ENCODE data around the gene PIK3C2B. TPM values are rescaled to one million over a fixed set of nuclear protein-coding genes. Genes with fewer than 3 reads are reported as not detected.

PIK3C2B gene
- total RNA-seq, 1 donor from 2014 or later = 62.2 TPM

DNA sequence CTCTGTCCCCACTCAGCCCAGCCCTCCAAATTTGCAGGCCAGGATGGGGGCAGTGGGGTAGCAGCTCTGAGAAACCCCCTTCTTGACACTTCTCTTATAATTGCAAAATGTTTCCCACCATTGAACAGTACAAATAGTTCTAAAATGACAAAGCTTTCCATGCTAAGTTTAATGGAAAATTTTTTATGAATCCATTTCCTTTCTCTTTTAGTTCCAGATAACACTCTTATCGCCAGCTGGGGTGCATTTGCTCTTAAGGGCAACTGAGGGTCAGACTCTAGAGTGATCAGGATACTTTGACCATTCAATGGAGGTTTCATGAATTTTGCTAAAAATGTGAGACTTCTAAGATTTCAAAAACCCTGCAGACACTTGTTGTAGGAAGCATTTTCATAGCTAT, 29.9 kb downstream of the PIK3C2B start:
- peaks cover 11% of the 10 kb centered on the region for H3K36me3 Mint-ChIP-seq (ENCODE audit: insufficient read depth)
- TF ChIP-seq, protein P1, sequence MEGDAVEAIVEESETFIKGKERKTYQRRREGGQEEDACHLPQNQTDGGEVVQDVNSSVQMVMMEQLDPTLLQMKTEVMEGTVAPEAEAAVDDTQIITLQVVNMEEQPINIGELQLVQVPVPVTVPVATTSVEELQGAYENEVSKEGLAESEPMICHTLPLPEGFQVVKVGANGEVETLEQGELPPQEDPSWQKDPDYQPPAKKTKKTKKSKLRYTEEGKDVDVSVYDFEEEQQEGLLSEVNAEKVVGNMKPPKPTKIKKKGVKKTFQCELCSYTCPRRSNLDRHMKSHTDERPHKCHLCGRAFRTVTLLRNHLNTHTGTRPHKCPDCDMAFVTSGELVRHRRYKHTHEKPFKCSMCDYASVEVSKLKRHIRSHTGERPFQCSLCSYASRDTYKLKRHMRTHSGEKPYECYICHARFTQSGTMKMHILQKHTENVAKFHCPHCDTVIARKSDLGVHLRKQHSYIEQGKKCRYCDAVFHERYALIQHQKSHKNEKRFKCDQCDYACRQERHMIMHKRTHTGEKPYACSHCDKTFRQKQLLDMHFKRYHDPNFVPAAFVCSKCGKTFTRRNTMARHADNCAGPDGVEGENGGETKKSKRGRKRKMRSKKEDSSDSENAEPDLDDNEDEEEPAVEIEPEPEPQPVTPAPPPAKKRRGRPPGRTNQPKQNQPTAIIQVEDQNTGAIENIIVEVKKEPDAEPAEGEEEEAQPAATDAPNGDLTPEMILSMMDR (IDR thresholded peaks at IDR 0.05; ENCODE audit: unreplicated experiment) = no peak
- H3K4me1 Mint-ChIP-seq (ENCODE audit: low read depth) = no peaks in the 10 kb centered on the region
- no peak for DNase-seq (ENCODE audit: low spot score, unreplicated experiment)
- H3K4me3 Mint-ChIP-seq (ENCODE audit: low read depth) = no peak overlapping the region
- H3K9me3 Mint-ChIP-seq (ENCODE audit: low read depth) = no peaks in the 10 kb centered on the region
- no peaks in the 10 kb centered on the region for H3K27me3 Mint-ChIP-seq
- H3K27ac Mint-ChIP-seq = no peak overlapping the region

DNA sequence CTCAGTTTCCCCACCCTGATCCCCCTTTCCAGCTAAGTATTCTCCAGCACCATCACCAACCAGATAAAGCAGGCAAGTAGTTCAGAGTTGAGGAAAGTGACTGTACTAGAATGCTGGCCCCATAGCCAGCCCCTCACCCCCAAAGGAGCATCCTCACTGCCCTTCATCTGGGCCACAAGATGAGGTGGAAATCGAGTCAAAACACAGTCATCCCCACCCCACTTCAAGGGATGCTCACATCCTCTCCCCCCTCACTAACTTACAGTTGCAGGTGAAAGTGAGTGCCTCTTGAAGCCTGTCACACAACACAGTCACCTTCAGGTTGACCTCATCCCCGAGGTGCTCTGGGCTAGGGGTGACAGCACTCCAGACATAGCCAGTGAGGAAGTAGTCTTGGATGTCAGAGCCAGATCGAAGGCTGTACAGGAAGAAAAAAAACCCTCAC, 30.4 kb downstream of the PIK3C2B start:
- Mint-ChIP-seq H3K4me3 (ENCODE audit: low read depth) (no peak overlapping the region), H3K27ac (no peak overlapping the region), H3K4me1 (ENCODE audit: low read depth) (no peaks in the 10 kb centered on the region), H3K9me3 (ENCODE audit: low read depth) (no peaks in the 10 kb centered on the region), H3K27me3 (no peaks in the 10 kb centered on the region), H3K36me3 (ENCODE audit: insufficient read depth) (peaks cover 14% of the 10 kb centered on the region)
- no peak for DNase-seq (ENCODE audit: low spot score, unreplicated experiment)
- TF ChIP-seq, protein P1 (IDR thresholded peaks at IDR 0.05; ENCODE audit: unreplicated experiment) = no peak

DNA sequence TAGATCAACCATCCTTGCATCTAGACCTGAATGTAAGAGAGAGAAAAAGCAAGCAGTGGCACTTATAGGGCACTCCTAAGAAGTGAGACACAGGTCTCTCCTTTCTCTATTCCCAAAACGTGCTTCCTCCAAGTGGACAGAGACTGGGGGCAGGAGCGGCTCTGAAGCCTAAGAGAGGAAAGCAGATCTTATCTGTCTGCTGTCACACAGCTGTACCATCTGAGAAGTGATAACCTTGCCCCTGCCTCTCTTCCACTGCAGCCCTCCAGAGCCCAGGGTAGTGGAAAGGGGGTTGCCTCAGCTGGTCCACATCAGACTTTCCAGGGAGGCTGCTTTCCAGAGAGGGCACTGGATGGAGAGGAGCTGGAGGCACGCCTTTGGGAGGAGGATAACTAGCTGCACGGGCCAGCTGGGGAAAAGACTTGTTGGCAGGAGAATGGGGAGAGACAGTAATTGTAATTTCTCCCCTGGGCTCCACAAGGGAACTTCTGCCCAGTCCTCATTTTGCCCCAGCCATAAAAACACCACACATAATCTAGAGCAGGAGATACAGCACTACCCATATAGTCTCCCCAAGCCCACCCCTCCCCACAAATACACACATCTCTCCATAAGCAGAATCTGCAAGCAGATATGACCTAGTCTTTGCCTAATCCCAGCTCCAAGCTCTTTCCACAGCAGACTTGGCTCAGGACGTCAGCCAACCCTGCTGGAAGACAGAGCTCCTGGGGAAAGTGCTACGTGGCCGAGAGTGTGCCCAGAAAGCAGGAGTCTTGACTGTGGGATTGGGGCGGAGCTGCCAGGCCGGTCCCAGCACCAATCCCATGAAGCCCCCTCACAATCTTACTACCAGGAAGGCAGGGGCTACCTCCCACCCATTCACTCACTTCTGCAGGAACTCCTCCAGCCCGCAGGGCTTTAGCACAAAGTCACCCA, 31.2 kb downstream of the PIK3C2B start:
- H3K36me3 Mint-ChIP-seq (ENCODE audit: insufficient read depth) = peaks cover 16% of the 10 kb centered on the region
- no peak overlapping the region for H3K27ac Mint-ChIP-seq

DNA sequence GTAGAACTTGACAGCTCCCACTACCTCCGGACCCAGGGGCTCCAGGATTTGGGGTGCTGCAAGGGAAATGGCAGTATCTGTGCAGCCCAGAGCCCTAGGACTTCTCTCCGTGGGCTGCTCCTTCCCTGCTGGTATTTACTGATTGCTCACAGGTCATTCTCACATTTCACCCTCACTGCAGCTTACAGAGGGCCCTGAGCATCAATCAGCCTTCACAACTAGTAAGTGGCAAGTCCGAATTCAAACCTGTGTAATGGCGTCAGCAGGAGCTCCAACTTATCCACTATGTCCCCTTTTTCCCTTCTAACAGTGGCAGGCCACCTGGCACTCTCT, 32.4 kb downstream of the PIK3C2B start:
- H3K4me1 Mint-ChIP-seq (ENCODE audit: low read depth) = no peaks in the 10 kb centered on the region
- TF ChIP-seq, protein P1 (IDR thresholded peaks at IDR 0.05; ENCODE audit: unreplicated experiment) = no peak
- no peak for DNase-seq (ENCODE audit: low spot score, unreplicated experiment)
- peaks cover 19% of the 10 kb centered on the region for H3K36me3 Mint-ChIP-seq (ENCODE audit: insufficient read depth)
- H3K4me3 Mint-ChIP-seq (ENCODE audit: low read depth) = no peak overlapping the region
- no peaks in the 10 kb centered on the region for H3K27me3 Mint-ChIP-seq
- H3K9me3 Mint-ChIP-seq (ENCODE audit: low read depth) = no peaks in the 10 kb centered on the region
- no peak overlapping the region for H3K27ac Mint-ChIP-seq

More for the DNA sequence above, 31.2 kb downstream of the PIK3C2B start:
- Mint-ChIP-seq H3K4me3 (ENCODE audit: low read depth) (no peak overlapping the region), H3K4me1 (ENCODE audit: low read depth) (no peaks in the 10 kb centered on the region), H3K9me3 (ENCODE audit: low read depth) (no peaks in the 10 kb centered on the region), H3K27me3 (no peaks in the 10 kb centered on the region)
- no peak for DNase-seq (ENCODE audit: low spot score, unreplicated experiment)
- TF ChIP-seq, protein P1 (IDR thresholded peaks at IDR 0.05; ENCODE audit: unreplicated experiment) = no peak

DNA sequence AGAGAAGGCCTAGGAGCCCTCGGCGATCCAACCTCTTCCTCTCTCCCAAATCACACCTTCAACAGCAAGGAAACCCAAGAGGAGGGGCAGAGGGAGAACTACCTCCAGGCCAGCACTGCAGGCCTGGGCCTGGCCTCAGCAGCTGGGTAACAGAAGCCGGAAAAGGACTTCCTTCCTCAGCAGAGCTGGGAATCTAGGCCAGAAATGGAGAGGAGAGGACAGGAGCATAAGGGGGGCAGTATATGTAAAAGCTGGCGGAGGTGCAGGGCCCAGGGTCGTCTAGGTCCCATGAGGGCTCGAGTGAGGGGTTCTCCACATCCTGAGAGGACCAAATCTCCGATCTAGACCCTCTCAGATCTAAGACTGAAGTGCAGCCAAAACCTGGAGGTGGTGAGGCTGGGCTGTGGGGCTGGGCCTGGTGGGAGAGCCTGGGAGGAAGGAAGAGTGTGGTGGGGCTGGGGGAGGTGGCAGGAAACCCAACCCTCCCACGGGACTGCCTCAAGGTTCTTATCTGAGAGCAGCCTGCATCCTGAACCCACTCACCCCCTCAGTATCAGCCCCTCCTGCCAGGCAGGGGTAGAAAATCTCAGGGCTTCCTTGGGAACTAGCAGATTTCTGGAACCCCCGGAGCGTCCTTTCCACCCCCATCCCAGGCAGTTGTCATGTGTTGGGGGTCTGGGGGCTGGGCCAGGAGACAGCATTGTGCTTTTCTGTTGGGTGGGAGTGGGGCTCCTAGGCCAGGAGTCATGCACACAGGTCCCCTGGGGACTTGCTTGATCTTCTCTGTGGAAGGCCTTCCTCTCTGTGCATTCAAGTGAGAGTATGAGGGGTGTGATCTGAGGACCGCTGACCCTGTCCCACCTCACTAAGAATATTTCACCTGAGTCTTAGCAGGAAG, 33.0 kb downstream of the PIK3C2B start:
- no peak for DNase-seq (ENCODE audit: low spot score, unreplicated experiment)
- peaks cover 19% of the 10 kb centered on the region for H3K36me3 Mint-ChIP-seq (ENCODE audit: insufficient read depth)
- no peaks in the 10 kb centered on the region for H3K27me3 Mint-ChIP-seq
- H3K27ac Mint-ChIP-seq = no peak overlapping the region
- H3K4me1 Mint-ChIP-seq (ENCODE audit: low read depth) = no peaks in the 10 kb centered on the region
- no peak overlapping the region for H3K4me3 Mint-ChIP-seq (ENCODE audit: low read depth)
- H3K9me3 Mint-ChIP-seq (ENCODE audit: low read depth) = no peaks in the 10 kb centered on the region
- TF ChIP-seq, protein P1 (IDR thresholded peaks at IDR 0.05; ENCODE audit: unreplicated experiment) = no peak

All from progenitor cell of endocrine pancreas (in vitro differentiated cells).